ENCODE data around the gene FBXO38.

DNA sequence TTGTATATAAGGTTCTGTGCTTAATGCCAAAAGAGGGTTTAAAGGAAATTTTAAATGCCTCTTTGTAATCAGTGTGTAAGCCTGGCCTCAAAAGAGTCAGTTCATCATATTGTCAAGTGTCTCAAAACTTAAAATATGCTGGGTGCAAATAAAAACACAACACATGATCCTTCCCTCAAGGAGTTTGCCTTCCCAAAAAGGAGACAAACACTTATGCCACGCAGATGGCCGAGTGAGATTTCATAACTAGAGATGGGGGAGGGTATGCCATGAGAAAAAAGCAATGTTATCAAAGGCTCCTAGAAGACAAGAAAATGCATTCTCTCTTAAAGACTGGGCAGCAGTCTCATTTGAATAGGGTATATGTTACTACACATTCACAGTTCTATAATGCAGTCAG lies 55.2 kb downstream of the FBXO38 start:
- no peak for TF ChIP-seq CTCF (IDR thresholded peaks at IDR 0.05; ENCODE audit: low read depth, low read length)
- TF ChIP-seq, protein P1, sequence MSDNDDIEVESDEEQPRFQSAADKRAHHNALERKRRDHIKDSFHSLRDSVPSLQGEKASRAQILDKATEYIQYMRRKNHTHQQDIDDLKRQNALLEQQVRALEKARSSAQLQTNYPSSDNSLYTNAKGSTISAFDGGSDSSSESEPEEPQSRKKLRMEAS (IDR thresholded peaks at IDR 0.05; ENCODE audit: low read depth, low read length), result no peak
- no peak for TF ChIP-seq POLR2A (IDR thresholded peaks at IDR 0.05; ENCODE audit: extremely low read depth, insufficient read length)
- TF ChIP-seq MYC (IDR thresholded peaks at IDR 0.05; ENCODE audit: low read depth, low read length), result no peak
